A549 (cell line): ENCODE data around the gene ISCA2. TPM values are rescaled to one million over a fixed set of nuclear protein-coding genes. Genes with fewer than 3 reads are reported as not detected.

Source experiments
- ATAC-seq, 2 experiments: fragments of 200-7000 bp in 1 of 2; fragments of >200 bp in 1 of 2; cut with Nextera tagmentation in 1 of 2; cut with Tn5 transposase in 1 of 2; 3 replicates each; pipeline versions ENCODE4 v1.8.0 to v1.9.1; 2018 to 2020; ENCODE audit warnings: mild to moderate bottlenecking in 1 of 2, moderate library complexity in 1 of 2
- CTCF ChIA-PET: fragments of 300-600 bp; sonication (Branson Sonifier 250); formaldehyde crosslinking; extraction: SDS; loops from one replicate; lab custom pipeline; 2021; ENCODE audit warnings: antibody characterized with exemption, inconsistent platforms; lab: Yijun Ruan, JAX
- POLR2A ChIA-PET: fragments of 350-600 bp; formaldehyde crosslinking; extraction: SDS; loops from one replicate; lab custom pipeline; 2021; ENCODE audit warnings: antibody characterized with exemption, inconsistent platforms; lab: Yijun Ruan, JAX
- DNase-seq, 2 experiments: peaks; one replicate each; pipeline versions ENCODE4 v3.0.0 to v3.0.0-alpha.2; 2011 to 2016; ENCODE audit warnings: low read depth in 1 of 2, low spot score in 1 of 2
- FAIRE-seq: peaks from 2 replicates; lab custom pipeline; 2011; peaks lifted over from hg19 to GRCh38; lab: Jason Lieb, UNC
- H3K27ac ChIP-seq, 2 experiments: fragments of >200 bp; sonication (Bioruptor Twin); formaldehyde crosslinking; 3 replicates each; pipeline ENCODE4 v1.5.1; 2016 to 2017
- H3K4me1 ChIP-seq: fragments of >200 bp; sonication (Bioruptor Twin); formaldehyde crosslinking; 3 replicates; pipeline ENCODE4 v1.6.1; 2016
- H3K4me2 ChIP-seq: fragments of >200 bp; sonication (Bioruptor Twin); formaldehyde crosslinking; 3 replicates; pipeline ENCODE4 v1.6.1; 2016
- H3K4me3 ChIP-seq: fragments of >200 bp; sonication (Bioruptor Twin); formaldehyde crosslinking; 3 replicates; pipeline ENCODE4 v1.5.1; 2016
- H3K9me3 ChIP-seq: fragments of >200 bp; sonication (Bioruptor Twin); formaldehyde crosslinking; 3 replicates; pipeline ENCODE4 v1.6.1; 2016
- BHLHE40 ChIP-seq: IDR thresholded peaks from 2 replicates; pipeline ENCODE4 v1.6.1; 2012; ENCODE audit warnings: low read depth, low read length, inconsistent platforms
- CTCF ChIP-seq: fragments of >200 bp; sonication (Bioruptor Twin); formaldehyde crosslinking; IDR thresholded peaks from 3 replicates; pipeline ENCODE4 v1.5.1; 2016
- MAFK ChIP-seq: fragments of 450-650 bp; IDR thresholded peaks from 2 replicates; pipeline ENCODE4 v1.6.1; 2014; ENCODE audit not compliant: partially characterized antibody
- MYC ChIP-seq: IDR thresholded peaks from 2 replicates; pipeline ENCODE4 v1.6.1; 2012; ENCODE audit warnings: mild to moderate bottlenecking, inconsistent platforms, low read length, improper control_type of control experiment, borderline replicate concordance
- NPAS2 ChIP-seq: fragments of 250-450 bp; sonication (Bioruptor Pico); IDR thresholded peaks from 2 replicates; pipeline ENCODE4 v1.8.0; 2022; ENCODE audit warnings: mild to moderate bottlenecking, moderate library complexity, borderline replicate concordance
- RAD21 ChIP-seq, 2 experiments: fragments of >200 bp in 1 of 2; sonication (Bioruptor Twin) in 1 of 2; formaldehyde crosslinking in 1 of 2; IDR thresholded peaks in 1 of 2; conservative IDR thresholded peaks in 1 of 2; 2 replicates in 1 of 2; 3 replicates in 1 of 2; pipeline ENCODE4 v1.6.1; 2012 to 2018; ENCODE audit warnings: inconsistent platforms in 1 of 2
- SMC3 ChIP-seq: fragments of >200 bp; sonication (Bioruptor Twin); formaldehyde crosslinking; IDR thresholded peaks from 3 replicates; pipeline ENCODE4 v1.6.1; 2018; ENCODE audit warnings: inconsistent platforms
- TFCP2L1 ChIP-seq: fragments of 250-450 bp; sonication (Bioruptor Pico); IDR thresholded peaks from 2 replicates; pipeline ENCODE4 v1.5.0; 2021; ENCODE audit warnings: mild to moderate bottlenecking
- USF2 ChIP-seq: fragments of 450-650 bp; IDR thresholded peaks from 2 replicates; pipeline ENCODE4 v1.6.1; 2014; ENCODE audit warnings: antibody characterized with exemption
- ZC3H11A ChIP-seq: fragments of 450-650 bp; IDR thresholded peaks from 2 replicates; pipeline ENCODE4 v1.6.1; 2014; ENCODE audit warnings: antibody characterized with exemption, mild to moderate bottlenecking
- WGBS: methylation state at CpG from one replicate; pipeline ENCODE4 v1.1.6; 2017; ENCODE audit errors: missing lambda C conversion rate; 5-methylcytosine and 5-hydroxymethylcytosine counted together
- polyA plus RNA-seq, 4 experiments: library from polyadenylated mRNA; depleted of rRNA in 3 of 4; stranded (reverse); fragments of >200 nt; fragmentation: RNase III in 1 of 4; extraction: RNeasy Plus Mini Kit Qiagen cat#74134 plus additional on column Dnase treatment in 1 of 4; gene quantifications; 2 replicates in 3 of 4; 3 replicates in 1 of 4; pipeline ENCODE4 v1.2.3, GENCODE V29; 2011 to 2017

ISCA2 gene
- polyA plus RNA-seq, 2 of the 4 experiments (the other 2 are of a cell fraction) = 48.8 to 49.3 TPM

- no peaks in the 10 kb centered on the region for H3K9me3 ChIP-seq
- DNase-seq (peak; percentile 49 to 68), FAIRE-seq (no peak), ATAC-seq (peak; percentile 72 to 85)
- WGBS = 72% methylated on average over 16 of the region's 16 CpGs
- no peak overlapping the region for H3K4me3 ChIP-seq
- H3K4me1 ChIP-seq = peaks cover 12% of the 10 kb centered on the region; the same call in 2 of the 3 replicates
- H3K4me2 ChIP-seq = no peak overlapping the region
- peak overlapping the region in 1 of 2 experiments; percentile 68; a peak in 2 of 6 replicates for H3K27ac ChIP-seq
- ChIA-PET POLR2A (no interaction called here), CTCF (interaction anchor here (0.6 to 6.8 kb wide), 27 partner anchors 9 to 360 kb away, joined by 3 to 62 read pairs (median 5); partner anchors contain the start of genes ISCA2, LTBP2, NPC2 and YLPM1)
- TF ChIP-seq USF2 (no peak), CTCF (peak; percentile 56), ZC3H11A (no peak), RAD21 (conservative IDR thresholded peaks at IDR 0.05 in 1 of 2, IDR thresholded peaks at IDR 0.05 in 1 of 2) (peak; percentile 62 to 77), TFCP2L1 (CRISPR knock-in tag) (no peak), NPAS2 (CRISPR knock-in tag) (no peak), MYC (no peak)
Measured at GRCh38 chr14:74501135-74501614, 7.6 kb downstream of the ISCA2 start.

- WGBS = 56% methylated on average over 5 of the region's 5 CpGs
- CTCF ChIA-PET = interaction anchor here (0.6 to 6.8 kb wide), 30 partner anchors 9 to 359 kb away, joined by 3 to 62 read pairs (median 5); partner anchors contain the start of genes ISCA2, LTBP2, NPC2 and YLPM1
Measured at GRCh38 chr14:74501691-74502090, 8.1 kb downstream of the ISCA2 start.

DNA sequence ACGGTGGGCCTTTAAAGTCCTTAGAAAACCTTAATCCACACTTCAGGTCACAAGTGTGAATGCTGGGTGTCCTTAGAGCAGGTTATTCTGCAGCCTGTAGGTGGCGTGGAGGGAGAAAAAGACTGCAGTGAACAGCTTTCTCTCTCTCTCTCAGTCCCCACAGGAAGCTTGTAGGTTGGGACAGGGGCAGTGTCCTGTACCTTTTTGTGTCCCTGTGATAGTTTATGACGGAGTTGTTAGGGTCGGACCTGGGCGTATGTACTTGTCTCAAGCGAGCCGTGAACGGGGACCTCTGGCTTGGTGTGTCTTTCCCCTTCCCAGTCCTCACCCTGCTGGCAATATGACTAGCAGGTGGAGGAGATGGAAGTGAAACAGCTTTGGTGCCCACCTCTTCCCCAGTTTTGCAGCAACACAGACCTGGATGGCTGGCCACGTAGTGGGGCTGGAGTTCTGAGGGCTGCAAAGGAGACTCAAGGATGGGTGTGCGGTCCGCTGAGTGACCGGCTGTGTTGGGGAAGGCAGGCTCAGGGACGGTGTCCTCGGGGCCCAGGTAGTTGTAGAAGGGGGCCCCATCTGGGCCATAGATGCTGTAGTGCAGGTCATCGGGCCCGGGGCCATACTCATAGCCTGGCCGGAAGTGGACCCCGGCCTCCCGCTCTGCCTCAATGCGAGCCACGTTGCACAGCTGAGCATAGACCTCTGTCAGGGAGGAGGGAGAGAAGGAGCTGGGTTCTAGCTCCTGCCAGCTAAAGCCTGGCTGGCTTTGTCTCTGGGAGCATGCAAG, 8.9 kb downstream of the ISCA2 start:
- no peak for FAIRE-seq
- WGBS = 61% methylated on average over 21 of the region's 21 CpGs

More at GRCh38 chr14:74501691-74502090, 8.1 kb downstream of the ISCA2 start:
- H3K4me1 ChIP-seq = peaks cover 12% of the 10 kb centered on the region; the same call in 2 of the 3 replicates
- no peak overlapping the region for H3K4me2 ChIP-seq
- FAIRE-seq (no peak), ATAC-seq (no peak), DNase-seq (no peak)
- TF ChIP-seq MAFK = no peak
- H3K9me3 ChIP-seq = no peaks in the 10 kb centered on the region
- POLR2A ChIA-PET = interaction anchor here (1.2 kb wide), 1 partner anchor 8 kb away, joined by 5 read pairs; the partner anchor contains the start of genes ISCA2 and NPC2
- no peak overlapping the region for H3K4me3 ChIP-seq
- H3K27ac ChIP-seq = peak overlapping the region; percentile 25 to 68; a peak in 2 of 6 replicates

More for the DNA sequence above, 8.9 kb downstream of the ISCA2 start:
- H3K4me1 ChIP-seq = peaks cover 12% of the 10 kb centered on the region; the same call in 2 of the 3 replicates
- H3K4me3 ChIP-seq = no peak overlapping the region
- no peak overlapping the region for H3K4me2 ChIP-seq
- peak overlapping the region; percentile 25 to 68; a peak in 2 of 6 replicates for H3K27ac ChIP-seq
- ChIA-PET POLR2A (interaction anchor here (1.2 kb wide), 1 partner anchor 9 kb away, joined by 5 read pairs; the partner anchor contains the start of genes ISCA2 and NPC2), CTCF (interaction anchor here (0.6 to 6.8 kb wide), 30 partner anchors 10 to 358 kb away, joined by 3 to 62 read pairs (median 6); partner anchors contain the start of genes ISCA2, LTBP2, NPC2 and YLPM1)
- ATAC-seq = peak; percentile 79 to 85
- H3K9me3 ChIP-seq = no peaks in the 10 kb centered on the region
- peak; percentile 44 to 60 for DNase-seq
- peak; percentile 60 for TF ChIP-seq CTCF
- peak; percentile 35; the same call in 2 of the 3 replicates for TF ChIP-seq SMC3
- TF ChIP-seq RAD21 (conservative IDR thresholded peaks at IDR 0.05 in 1 of 2, IDR thresholded peaks at IDR 0.05 in 1 of 2) = peak; percentile 35 to 57
- no peak for TF ChIP-seq BHLHE40
- no peak for TF ChIP-seq MAFK
